Pancreas (tissue), 10 donors: ENCODE data around the gene TMEM200A. TPM values are rescaled to one million over a fixed set of nuclear protein-coding genes. Genes with fewer than 3 reads are reported as not detected.

ENCODE experiments used
- ATAC-seq, 4 donors: fragments of 200-7000 bp; cut with Tn5 transposase; one replicate each; pipeline versions ENCODE4 v1.8.0 to v1.9.1; 2020; ENCODE audit warnings: mild to moderate bottlenecking in 4 of 4, moderate library complexity in 4 of 4
- DNase-seq, 6 donors: peaks; one replicate each; pipeline ENCODE4 v3.0.0-alpha.2; 2020
- FAIRE-seq: peaks from 2 replicates; lab custom pipeline; 2012; peaks lifted over from hg19 to GRCh38; lab: Jason Lieb, UNC
- H3K27ac ChIP-seq, 4 donors: fragments of 200-600 bp; sonication (generic); 1 replicate in 3 of 4; 2 replicates in 1 of 4; pipeline versions ENCODE4 v1.5.0 to v1.8.0; 2020
- H3K27me3 ChIP-seq, 4 donors: fragments of 200-600 bp; one replicate each; pipeline ENCODE4 v1.8.0; 2021
- H3K36me3 ChIP-seq, 3 donors: fragments of 200-600 bp; sonication (generic) in 1 of 3; one replicate each; pipeline versions ENCODE4 v1.5.0 to v1.8.0; 2020 to 2021
- H3K4me1 ChIP-seq, 3 donors: fragments of 200-600 bp; one replicate each; pipeline ENCODE4 v1.8.0; 2021
- H3K4me3 ChIP-seq, 4 donors: fragments of 200-600 bp; sonication (generic) in 2 of 4; one replicate each; pipeline versions ENCODE4 v1.5.0 to v1.8.0; 2020 to 2021
- H3K9me3 ChIP-seq, 4 donors: fragments of 200-600 bp; one replicate each; pipeline ENCODE4 v1.8.0; 2021
- WGBS, 2 donors: extraction: QIAGEN DNeasy Blood & Tissue Kit; methylation state at CpG; one replicate each; pipeline ENCODE4 v1.1.7; 2013; 5-methylcytosine and 5-hydroxymethylcytosine counted together
- intact Hi-C, 3 donors: fragments of 100-400 bp; cut with DNase I; formaldehyde crosslinking; loops; one replicate each; pipeline versions ENCODE4 v1.11.1 to v1.14.2; 2022
- polyA plus RNA-seq, 2 donors: library from polyadenylated mRNA; stranded (reverse); fragments of 200-250 nt; gene quantifications; one replicate each; pipeline ENCODE4 v1.2.3, GENCODE V29; 2013
- total RNA-seq, 6 donors: library from RNA; stranded (reverse); fragmentation: NEBNext Ultra II Directional in 4 of 6; extraction: Animal tissue kit (Norgen Biotek cat#: 25700) in 4 of 6; gene quantifications; one replicate each; pipeline versions ENCODE4 v1.2.1 to v1.2.4, GENCODE V29; 2021 to 2023
- TF ChIP-seq, protein P1 (sequence below), 4 donors: fragments of 200-600 bp; sonication (generic) in 3 of 4; IDR thresholded peaks; one replicate each; pipeline versions ENCODE4 v1.5.0 to v1.8.0; 2021; ENCODE audit warnings: antibody characterized with exemption in 4 of 4
- donor health status: healthy with polysubstance abuse.
- donor health status: DM: no; HTN: no; CAD: no; lungs with moderate emphysema.
- donor health status: DM: no; HTN: no; CAD: no.
- donor health status: control.
- donor health status: control.
- donor health status: Bipolar disorder and iron deficiency.
- donor health status: DM: yes; HTN: yes; CAD: no.
- donor health status: DM: no; HTN: no; CAD: no.
- donor health status: DM: no; HTN: no; CAD: no.
- donor health status: DM: yes; HTN: yes; CAD: no.

Gene TMEM200A
- total and polyA plus RNA-seq, 8 donors: 0.32 to 7.3 (median 1.3) TPM

DNA sequence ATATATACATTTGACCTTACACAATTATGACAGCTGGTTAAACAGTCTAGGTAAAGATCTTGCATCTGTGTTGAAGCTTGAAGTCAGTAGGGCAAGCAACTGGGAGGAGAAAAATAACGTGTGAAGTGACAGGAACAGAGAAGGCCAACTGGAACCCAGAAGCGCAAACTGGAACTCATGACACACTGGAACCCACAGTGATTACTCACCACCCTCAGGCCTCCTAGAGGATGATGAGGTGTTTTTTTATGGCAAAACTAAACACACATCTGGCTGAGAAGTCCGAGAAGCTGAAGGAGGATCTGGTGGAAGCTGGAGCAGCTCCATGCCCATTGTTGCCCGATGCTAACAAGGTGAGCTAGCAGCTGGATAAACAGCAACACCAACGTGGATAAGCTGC, 108.1 kb downstream of the TMEM200A start:
- FAIRE-seq (no peak), ATAC-seq (no peak), DNase-seq (no peak)
- Histone ChIP-seq H3K27me3 (no peaks in the 10 kb centered on the region), H3K9me3 (no peaks in the 10 kb centered on the region), H3K36me3 (no peaks in the 10 kb centered on the region), H3K4me3 (no peak overlapping the region), H3K27ac (no peak overlapping the region), H3K4me1 (no peaks in the 10 kb centered on the region)
- 60 to 73% methylated on average over 5 of the region's 5 CpGs for WGBS, 2 donors
- intact Hi-C loops: no loop called here
- TF ChIP-seq, protein P1, sequence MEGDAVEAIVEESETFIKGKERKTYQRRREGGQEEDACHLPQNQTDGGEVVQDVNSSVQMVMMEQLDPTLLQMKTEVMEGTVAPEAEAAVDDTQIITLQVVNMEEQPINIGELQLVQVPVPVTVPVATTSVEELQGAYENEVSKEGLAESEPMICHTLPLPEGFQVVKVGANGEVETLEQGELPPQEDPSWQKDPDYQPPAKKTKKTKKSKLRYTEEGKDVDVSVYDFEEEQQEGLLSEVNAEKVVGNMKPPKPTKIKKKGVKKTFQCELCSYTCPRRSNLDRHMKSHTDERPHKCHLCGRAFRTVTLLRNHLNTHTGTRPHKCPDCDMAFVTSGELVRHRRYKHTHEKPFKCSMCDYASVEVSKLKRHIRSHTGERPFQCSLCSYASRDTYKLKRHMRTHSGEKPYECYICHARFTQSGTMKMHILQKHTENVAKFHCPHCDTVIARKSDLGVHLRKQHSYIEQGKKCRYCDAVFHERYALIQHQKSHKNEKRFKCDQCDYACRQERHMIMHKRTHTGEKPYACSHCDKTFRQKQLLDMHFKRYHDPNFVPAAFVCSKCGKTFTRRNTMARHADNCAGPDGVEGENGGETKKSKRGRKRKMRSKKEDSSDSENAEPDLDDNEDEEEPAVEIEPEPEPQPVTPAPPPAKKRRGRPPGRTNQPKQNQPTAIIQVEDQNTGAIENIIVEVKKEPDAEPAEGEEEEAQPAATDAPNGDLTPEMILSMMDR (IDR thresholded peaks at IDR 0.05): no peak

DNA sequence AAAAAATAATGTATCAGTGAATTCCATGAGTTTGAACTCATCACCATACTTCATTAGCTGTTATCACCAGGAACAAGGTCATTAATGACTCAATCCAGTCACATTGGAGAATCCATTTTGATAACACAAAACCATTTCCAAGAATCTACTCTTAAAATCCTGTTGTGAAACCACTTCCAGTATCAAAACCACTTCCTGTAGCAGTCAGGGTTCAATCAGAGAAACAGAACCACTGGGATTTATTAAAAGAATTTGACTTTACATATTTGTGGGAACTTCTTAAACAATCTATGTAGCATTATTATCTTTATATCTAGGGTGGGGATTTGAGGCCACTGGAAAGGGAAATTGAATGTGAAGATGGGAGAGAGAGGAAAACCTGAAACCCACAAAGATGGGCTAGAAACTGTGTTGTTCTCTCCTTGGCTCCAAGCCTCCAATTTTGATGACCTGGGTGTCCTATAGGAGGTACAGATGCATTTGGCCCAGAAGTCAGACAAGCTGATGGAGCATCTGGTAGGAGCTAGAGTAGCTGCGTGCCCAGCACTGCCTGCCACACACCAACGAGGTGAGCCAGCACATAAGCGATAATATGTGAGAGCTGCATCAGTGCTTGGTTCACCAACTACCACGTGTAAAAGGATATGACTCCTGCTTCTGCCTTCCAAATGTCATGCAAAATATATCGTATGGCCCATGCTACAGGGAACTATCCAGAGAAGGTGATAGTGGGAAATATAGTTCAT, 117.0 kb downstream of the TMEM200A start:
- H3K36me3 ChIP-seq: no peaks in the 10 kb centered on the region
- TF ChIP-seq, protein P1 (IDR thresholded peaks at IDR 0.05): no peak
- H3K27me3 ChIP-seq: no peaks in the 10 kb centered on the region
- no peak for ATAC-seq
- no peak overlapping the region for H3K4me3 ChIP-seq
- DNase-seq: no peak
- H3K4me1 ChIP-seq: no peaks in the 10 kb centered on the region
- intact Hi-C loops: no loop called here
- no peak for FAIRE-seq
- no peaks in the 10 kb centered on the region for H3K9me3 ChIP-seq
- H3K27ac ChIP-seq: no peak overlapping the region
- 69 to 76% methylated on average over 5 of the region's 5 CpGs for WGBS, 2 donors

DNA sequence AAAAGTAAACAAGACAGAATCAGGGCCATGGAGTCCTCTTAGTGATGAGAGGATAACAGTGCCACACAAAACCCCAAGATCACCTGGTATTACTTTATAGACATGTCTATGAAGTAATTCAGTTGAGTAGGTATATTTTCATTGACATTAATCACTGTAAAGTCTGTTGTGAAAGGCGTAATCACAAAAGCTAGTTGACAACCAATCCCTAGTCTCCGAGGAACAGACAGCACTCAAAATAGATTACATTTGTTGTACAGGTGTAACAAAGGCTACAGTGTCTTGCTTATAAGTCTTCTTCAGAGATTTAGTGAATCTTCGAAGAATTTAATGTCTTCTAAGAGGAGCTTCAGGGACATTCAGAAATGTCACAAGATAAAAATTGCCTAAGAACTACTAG, 120.1 kb downstream of the TMEM200A start:
- Histone ChIP-seq H3K36me3 (no peaks in the 10 kb centered on the region), H3K4me1 (no peaks in the 10 kb centered on the region), H3K27ac (no peak overlapping the region), H3K27me3 (no peaks in the 10 kb centered on the region), H3K9me3 (no peaks in the 10 kb centered on the region), H3K4me3 (no peak overlapping the region)
- whole genome bisulfite sequencing, 2 donors: 53 to 59% methylated on average over 3 of the region's 3 CpGs
- ATAC-seq (no peak), DNase-seq (no peak), FAIRE-seq (no peak)
- intact Hi-C loops: no loop called here
- TF ChIP-seq, protein P1 (IDR thresholded peaks at IDR 0.05): no peak

DNA sequence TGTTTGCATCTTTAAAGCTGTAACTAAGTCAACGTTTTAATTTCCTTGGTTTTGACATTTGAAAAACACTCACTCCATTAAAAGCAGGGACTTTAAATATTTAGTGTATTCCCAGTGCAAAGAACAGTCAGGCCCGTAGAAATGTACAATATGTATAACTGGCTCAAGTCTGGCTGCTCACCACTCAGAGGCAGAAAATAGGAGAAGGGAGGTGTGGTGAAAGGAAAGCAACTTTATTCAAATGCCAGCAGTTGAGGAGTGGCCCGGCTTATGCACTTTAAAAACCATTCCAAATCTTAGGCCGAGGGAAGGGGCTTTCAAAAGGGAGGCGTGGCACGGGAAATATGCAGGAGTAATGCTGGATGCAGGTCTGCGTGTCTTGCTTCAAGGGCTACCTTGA, 120.6 kb downstream of the TMEM200A start:
- Histone ChIP-seq H3K27me3 (no peaks in the 10 kb centered on the region), H3K4me3 (no peak overlapping the region), H3K4me1 (no peaks in the 10 kb centered on the region), H3K27ac (no peak overlapping the region), H3K9me3 (no peaks in the 10 kb centered on the region), H3K36me3 (no peaks in the 10 kb centered on the region)
- ATAC-seq (no peak), DNase-seq (no peak), FAIRE-seq (no peak)
- 53 to 68% methylated on average over 7 of the region's 7 CpGs for WGBS, 2 donors
- TF ChIP-seq, protein P1 (IDR thresholded peaks at IDR 0.05): no peak
- intact Hi-C loops: no loop called here

DNA sequence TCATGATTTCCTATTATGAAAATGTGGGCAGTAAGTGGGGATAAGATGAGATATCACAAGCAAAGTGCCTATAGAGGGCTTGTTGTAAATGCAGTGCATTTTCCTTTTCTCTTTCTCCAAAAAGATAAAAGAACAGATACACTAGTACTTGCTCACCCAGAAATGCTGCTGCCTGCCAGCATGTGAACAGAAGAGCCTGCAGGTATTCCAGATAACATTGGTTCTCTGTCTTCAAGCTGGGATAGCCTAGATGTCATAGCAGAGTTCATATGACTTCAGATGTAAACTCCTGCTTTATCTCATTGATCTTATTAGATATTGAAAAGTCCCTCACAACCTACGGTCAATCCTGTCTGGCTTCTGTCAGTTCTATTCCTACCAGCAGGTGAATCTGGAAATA, 123.7 kb downstream of the TMEM200A start:
- TF ChIP-seq, protein P1 (IDR thresholded peaks at IDR 0.05): no peak

More for the DNA sequence above, 123.7 kb downstream of the TMEM200A start:
- ATAC-seq (no peak), FAIRE-seq (no peak), DNase-seq (no peak)
- H3K36me3 ChIP-seq: no peaks in the 10 kb centered on the region
- H3K4me1 ChIP-seq: no peaks in the 10 kb centered on the region
- intact Hi-C loops: no loop called here
- H3K4me3 ChIP-seq: no peak overlapping the region
- no peak overlapping the region for H3K27ac ChIP-seq
- H3K9me3 ChIP-seq: no peaks in the 10 kb centered on the region
- 46 to 64% methylated on average over 1 of the region's 1 CpG for WGBS, 2 donors
- H3K27me3 ChIP-seq: no peaks in the 10 kb centered on the region
